Measurements from ENCODE around the gene SBF2.
A peak's percentile ranks its signal among the peaks of the same experiment; 100 is the strongest.

The SBF2 gene

DNA sequence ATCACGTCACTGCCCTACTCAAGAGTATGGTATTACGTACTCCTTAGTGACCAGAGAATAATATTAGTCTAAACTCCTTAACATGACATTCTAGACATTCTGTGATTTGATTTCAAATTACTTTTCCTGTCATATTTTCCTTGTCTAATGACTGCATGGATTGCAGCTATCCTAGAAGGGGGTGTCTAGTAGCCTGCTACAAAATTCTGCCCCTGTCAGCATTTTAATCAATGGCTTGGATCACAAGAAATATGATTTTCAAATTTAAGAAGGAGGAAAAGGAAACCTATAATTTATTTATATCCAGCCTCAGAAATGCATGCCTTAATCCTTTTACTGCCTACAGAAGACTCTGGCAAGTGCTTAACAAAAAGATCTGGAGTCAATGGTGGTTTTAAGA lies 413.4 kb downstream of the SBF2 start:
- no peak for DNase-seq

GRCh38 chr11:9878936-9879335 lies 415.1 kb downstream of the SBF2 start:
- no peak for DNase-seq

DNA sequence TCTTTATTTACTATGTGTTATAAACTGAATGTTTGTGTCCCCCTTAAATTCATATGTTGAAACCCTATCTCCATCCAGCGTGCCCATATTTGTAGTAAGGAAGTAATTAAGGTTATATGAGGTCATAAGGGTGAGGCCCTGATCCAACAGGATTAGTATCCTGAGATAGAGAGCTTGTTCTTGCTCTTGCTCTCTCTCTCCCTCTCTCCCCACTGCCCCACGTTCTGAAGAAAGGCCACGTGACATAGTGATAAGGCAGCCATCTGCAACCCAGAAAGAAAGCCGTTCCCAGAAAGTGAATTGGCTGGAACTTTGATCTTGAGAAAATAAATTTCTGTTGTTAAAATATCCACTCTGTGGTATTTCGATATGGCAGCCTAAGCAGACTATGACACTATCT lies 417.7 kb downstream of the SBF2 start:
- no peak for DNase-seq

- DNase-seq, result no peak
Observed at GRCh38 chr11:9875862-9876261, 418.2 kb downstream of the SBF2 start.

GRCh38 chr11:9875399-9875798 lies 418.6 kb downstream of the SBF2 start:
- DNase-seq, result no peak

- DNase-seq, result no peak
Observed at GRCh38 chr11:9874466-9874865, 419.6 kb downstream of the SBF2 start.

- DNase-seq, result no peak
Observed at GRCh38 chr11:9868641-9869040, 425.4 kb downstream of the SBF2 start.

- no peak for DNase-seq
Observed at GRCh38 chr11:9862981-9863380, 431.0 kb downstream of the SBF2 start.

- DNase-seq, result peak; percentile 49
Observed at GRCh38 chr11:9861860-9862725, 431.9 kb downstream of the SBF2 start.

GRCh38 chr11:9859554-9860305 lies 434.3 kb downstream of the SBF2 start:
- no peak for DNase-seq

GRCh38 chr11:9858822-9859221 lies 435.2 kb downstream of the SBF2 start:
- DNase-seq, result no peak

DNA sequence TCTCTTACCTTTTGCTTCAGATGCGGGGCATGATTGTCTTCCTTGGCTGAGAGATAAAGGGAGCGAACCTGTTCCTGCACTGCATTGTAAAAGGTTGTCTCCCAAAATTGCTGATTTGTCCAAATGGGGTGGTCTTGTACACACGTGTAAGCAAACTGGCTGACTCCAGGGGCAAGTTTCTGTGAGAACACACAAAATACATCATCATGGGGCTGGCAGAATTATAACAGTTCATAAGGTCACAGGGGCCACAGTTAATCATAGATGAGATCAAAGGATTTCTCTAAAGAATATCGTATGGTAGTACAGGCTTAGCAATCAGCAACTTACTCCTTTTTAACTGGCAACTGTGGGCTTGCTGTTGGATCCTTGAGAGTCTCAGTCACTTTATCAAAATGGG lies 435.8 kb downstream of the SBF2 start:
- DNase-seq, result no peak

- no peak for DNase-seq
Observed at GRCh38 chr11:9855579-9856287, 438.3 kb downstream of the SBF2 start.

GRCh38 chr11:9853929-9854552 lies 440.0 kb downstream of the SBF2 start:
- DNase-seq, result no peak

- DNase-seq, result no peak
Observed at GRCh38 chr11:9852465-9852864, 441.6 kb downstream of the SBF2 start.

GRCh38 chr11:9851366-9851765 lies 442.7 kb downstream of the SBF2 start:
- no peak for DNase-seq

DNA sequence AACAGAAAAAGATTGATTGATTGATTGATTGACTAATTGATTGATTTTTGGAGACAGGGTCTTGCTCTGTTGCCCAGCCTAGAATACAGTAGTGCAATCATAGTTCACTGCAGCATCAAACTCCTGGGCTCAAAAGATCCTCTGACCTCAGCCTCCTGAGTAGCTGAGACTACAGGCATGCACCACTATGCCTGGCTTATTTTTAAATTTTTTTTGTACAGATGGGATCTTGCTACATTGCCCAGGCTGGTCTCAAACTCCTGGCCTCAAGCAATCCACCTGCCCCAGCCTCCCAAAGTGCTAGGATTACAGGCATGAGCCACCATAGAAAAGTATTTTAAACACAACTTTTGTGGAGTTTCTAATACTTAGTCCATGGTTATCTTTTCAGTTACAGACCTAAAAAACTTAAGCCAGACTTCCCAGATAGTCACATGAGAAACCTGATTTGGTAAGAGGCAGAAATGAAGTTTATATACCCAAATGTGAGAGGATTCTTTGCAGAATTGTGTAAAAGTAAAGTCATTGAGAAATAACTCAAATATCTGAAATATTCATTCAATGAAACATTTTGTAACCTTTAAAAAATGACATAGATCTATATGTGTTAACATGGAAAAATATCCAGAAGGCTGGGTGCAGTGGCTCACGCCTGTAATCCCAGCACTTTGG lies 443.7 kb downstream of the SBF2 start:
- DNase-seq, result no peak

GRCh38 chr11:9849389-9849788 lies 444.6 kb downstream of the SBF2 start:
- no peak for DNase-seq

GRCh38 chr11:9847636-9848035 lies 446.4 kb downstream of the SBF2 start:
- DNase-seq, result no peak

DNA sequence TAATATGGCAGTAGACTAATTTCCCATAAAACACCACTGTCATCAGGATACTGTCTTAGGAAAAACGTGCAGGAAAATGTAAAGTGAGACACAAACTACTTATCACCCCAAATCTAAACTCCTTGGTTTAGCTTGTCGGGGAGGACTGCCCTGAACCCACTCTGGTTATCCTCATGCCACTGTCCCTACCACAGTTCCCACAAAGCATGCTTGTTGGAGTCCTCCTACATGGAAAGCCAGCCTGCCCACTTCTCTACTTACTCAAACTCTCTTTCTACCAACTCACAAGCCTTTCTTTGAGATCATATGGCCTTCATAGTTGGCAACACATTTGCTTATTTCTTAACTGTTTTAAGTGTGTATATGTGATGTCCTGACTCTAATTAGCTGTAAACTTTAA lies 451.1 kb downstream of the SBF2 start:
- no peak for DNase-seq

DNA sequence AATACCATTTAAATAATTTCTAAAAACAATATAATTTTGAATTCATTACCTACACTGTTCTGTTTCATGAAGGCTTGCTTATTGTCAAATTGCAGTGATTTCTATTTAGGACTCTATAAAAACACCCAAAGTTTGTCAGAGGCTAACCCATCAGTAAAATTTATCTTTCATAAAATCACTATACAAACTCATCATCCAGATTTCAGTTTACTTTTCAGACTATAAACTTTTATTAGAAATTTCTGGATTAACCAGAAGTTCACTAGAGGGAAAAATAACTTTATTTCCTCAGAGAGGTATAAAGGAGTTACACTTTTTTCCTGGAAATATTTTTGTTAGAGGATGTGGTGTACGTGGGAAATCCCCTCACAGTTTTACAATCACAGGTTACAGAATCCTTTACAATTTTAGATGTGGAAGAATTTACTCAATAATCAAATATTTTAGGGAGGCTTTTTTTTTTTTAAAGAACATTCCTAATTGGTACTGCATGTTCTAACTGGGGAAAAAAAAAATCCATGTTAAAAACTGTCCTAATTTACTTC lies 453.5 kb downstream of the SBF2 start:
- DNase-seq, result no peak

- DNase-seq, result no peak
Observed at GRCh38 chr11:9839550-9839949, 454.5 kb downstream of the SBF2 start.
